Measurements from ENCODE around the gene MCU. TPM values are rescaled to one million over a fixed set of nuclear protein-coding genes. Genes with fewer than 3 reads are reported as not detected.
"Not testable (repeated sequence)": the region's sequence is repeated elsewhere in the genome, so short reads cannot be mapped to it uniquely, and the experiment has no call there.

Gene MCU
- total RNA-seq = 40.9 TPM

- peak; percentile 96 for DNase-seq (ENCODE audit: low spot score)
Measured at GRCh38 chr10:72691863-72692743, at the start of gene MCU. Gene MCU (plus strand): TSS chr10:72692143. CDS start chr10:72692152, 9 bp downstream.

- no peak for DNase-seq (ENCODE audit: low spot score)
Measured at GRCh38 chr10:72642318-72642717, 49.6 kb upstream of the MCU start.

- no peak for DNase-seq (ENCODE audit: low spot score)
Measured at GRCh38 chr10:72645263-72645858, 46.6 kb upstream of the MCU start.

- DNase-seq (ENCODE audit: low spot score) = not testable (repeated sequence)
Measured at GRCh38 chr10:72646971-72647370, 45.0 kb upstream of the MCU start.

- no peak for DNase-seq (ENCODE audit: low spot score)
Measured at GRCh38 chr10:72648301-72648700, 43.6 kb upstream of the MCU start.

- no peak for DNase-seq (ENCODE audit: low spot score)
Measured at GRCh38 chr10:72649291-72649690, 42.7 kb upstream of the MCU start.

- no peak for DNase-seq (ENCODE audit: low spot score)
Measured at GRCh38 chr10:72653383-72654096, 38.4 kb upstream of the MCU start.

- no peak for DNase-seq (ENCODE audit: low spot score)
Measured at GRCh38 chr10:72654720-72655119, 37.2 kb upstream of the MCU start.

GRCh38 chr10:72658696-72659400 lies 33.1 kb upstream of the MCU start:
- DNase-seq (ENCODE audit: low spot score) = no peak

- no peak for DNase-seq (ENCODE audit: low spot score)
Measured at GRCh38 chr10:72659694-72660093, 32.2 kb upstream of the MCU start.

GRCh38 chr10:72660220-72660619 lies 31.7 kb upstream of the MCU start:
- no peak for DNase-seq (ENCODE audit: low spot score)

GRCh38 chr10:72661431-72661830 lies 30.5 kb upstream of the MCU start:
- DNase-seq (ENCODE audit: low spot score) = no peak

GRCh38 chr10:72663971-72664370 lies 28.0 kb upstream of the MCU start:
- no peak for DNase-seq (ENCODE audit: low spot score)

- no peak for DNase-seq (ENCODE audit: low spot score)
Measured at GRCh38 chr10:72665925-72666324, 26.0 kb upstream of the MCU start.

- DNase-seq (ENCODE audit: low spot score) = no peak
Measured at GRCh38 chr10:72667207-72667864, 24.6 kb upstream of the MCU start.

- DNase-seq (ENCODE audit: low spot score) = no peak
Measured at GRCh38 chr10:72673280-72673679, 18.7 kb upstream of the MCU start.

- not testable (repeated sequence) for DNase-seq (ENCODE audit: low spot score)
Measured at GRCh38 chr10:72674174-72674573, 17.8 kb upstream of the MCU start.

- DNase-seq (ENCODE audit: low spot score) = no peak
Measured at GRCh38 chr10:72679838-72680241, 12.1 kb upstream of the MCU start.

- DNase-seq (ENCODE audit: low spot score) = no peak
Measured at GRCh38 chr10:72682638-72683037, 9.3 kb upstream of the MCU start.

GRCh38 chr10:72685264-72685921 lies 6.5 kb upstream of the MCU start:
- DNase-seq (ENCODE audit: low spot score) = no peak

GRCh38 chr10:72686430-72686829 lies 5.5 kb upstream of the MCU start:
- not testable (repeated sequence) for DNase-seq (ENCODE audit: low spot score)
